DOHH2 (cell line): ENCODE data around the gene NDFIP2.

Experiments
- CTCF ChIP-seq: fragments of 200-600 bp; sonication (generic); IDR thresholded peaks from one replicate; pipeline ENCODE4 v1.5.1; 2014; ENCODE audit warnings: antibody characterized with exemption, mild to moderate bottlenecking, low read depth, low read length; ENCODE audit not compliant: poor library complexity, severe bottlenecking
- EZH2phosphoT487 ChIP-seq: fragments of 200-600 bp; sonication (generic); IDR thresholded peaks from 2 replicates; pipeline ENCODE4 v1.6.1; 2017; ENCODE audit warnings: borderline replicate concordance, mild to moderate bottlenecking, antibody characterized with exemption, low read length, moderate library complexity, mixed read lengths

DNA sequence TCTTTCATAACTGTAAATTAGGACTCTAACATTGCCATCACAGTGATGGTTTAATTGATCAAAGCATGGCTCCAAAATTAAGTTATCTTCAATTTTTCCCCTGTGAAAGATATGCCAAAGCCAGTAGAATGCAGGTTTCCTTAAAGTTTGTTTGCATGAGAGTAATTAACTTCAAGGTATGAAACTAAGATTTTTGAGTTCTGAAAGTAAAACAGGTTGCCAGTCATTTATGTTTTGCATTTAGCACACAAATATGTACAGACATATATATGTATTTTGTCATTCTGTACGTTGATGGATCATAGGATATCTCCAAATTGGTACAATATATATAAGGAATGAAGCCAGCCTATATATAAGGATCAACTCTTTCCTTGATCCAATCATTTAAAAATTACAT is 23.6 kb upstream of the NDFIP2 start:
- no peak for TF ChIP-seq CTCF
- no peak for TF ChIP-seq EZH2phosphoT487
